Rectal smooth muscle tissue (tissue), 1 donor: ENCODE measurements around the gene MISP3.

Source experiments
- H3K27ac ChIP-seq: one replicate; pipeline ENCODE4 v1.7.0; 2013; ENCODE audit warnings: low read depth, low read length, inconsistent platforms
- H3K27me3 ChIP-seq: one replicate; pipeline ENCODE4 v1.7.0; 2013; ENCODE audit warnings: low read length; ENCODE audit not compliant: control insufficient read depth, insufficient read depth
- H3K36me3 ChIP-seq: one replicate; pipeline ENCODE4 v1.7.0; 2013; ENCODE audit warnings: low read length; ENCODE audit not compliant: control insufficient read depth, insufficient read depth
- H3K4me1 ChIP-seq: one replicate; pipeline ENCODE4 v1.7.0; 2013; ENCODE audit warnings: low read length; ENCODE audit not compliant: control insufficient read depth, insufficient read depth
- H3K4me3 ChIP-seq: one replicate; pipeline ENCODE4 v1.7.0; 2013; ENCODE audit warnings: low read length
- H3K9ac ChIP-seq: one replicate; pipeline ENCODE4 v1.7.0; 2013; ENCODE audit warnings: low read length

The MISP3 gene

GRCh38 chr19:14073261-14073924, 807 bp downstream of the MISP3 start:
- peak overlapping the region; percentile 76 for H3K9ac ChIP-seq

GRCh38 chr19:14073925-14074838, 1.6 kb downstream of the MISP3 start:
- H3K4me3 ChIP-seq = peak overlapping the region; percentile 95
- peak overlapping the region; percentile 76 for H3K9ac ChIP-seq
- H3K36me3 ChIP-seq = no peaks in the 10 kb centered on the region
- H3K4me1 ChIP-seq = peaks cover 8% of the 10 kb centered on the region
- H3K27me3 ChIP-seq = no peaks in the 10 kb centered on the region
- peak overlapping the region; percentile 78 for H3K27ac ChIP-seq

More at GRCh38 chr19:14073261-14073924, 807 bp downstream of the MISP3 start:
- H3K4me3 ChIP-seq = peak overlapping the region; percentile 95
- H3K36me3 ChIP-seq = no peaks in the 10 kb centered on the region
- H3K4me1 ChIP-seq = peaks cover 8% of the 10 kb centered on the region
- H3K27me3 ChIP-seq = no peaks in the 10 kb centered on the region
- H3K27ac ChIP-seq = peak overlapping the region; percentile 78

- Histone ChIP-seq H3K27ac (no peak overlapping the region), H3K4me1 (peaks cover 17% of the 10 kb centered on the region)
Measured at GRCh38 chr19:14078411-14078810, 5.8 kb downstream of the MISP3 start.

GRCh38 chr19:14080887-14081796, 8.6 kb downstream of the MISP3 start:
- no peaks in the 10 kb centered on the region for H3K27me3 ChIP-seq
- peak overlapping the region; percentile 90 for H3K27ac ChIP-seq
- peaks cover 10% of the 10 kb centered on the region for H3K4me1 ChIP-seq
- peak overlapping the region; percentile 95 for H3K9ac ChIP-seq
- peak overlapping the region; percentile 99 for H3K4me3 ChIP-seq
- H3K36me3 ChIP-seq = no peaks in the 10 kb centered on the region

More at GRCh38 chr19:14078411-14078810, 5.8 kb downstream of the MISP3 start:
- Histone ChIP-seq H3K4me3 (no peak overlapping the region), H3K27me3 (no peaks in the 10 kb centered on the region), H3K9ac (no peak overlapping the region), H3K36me3 (no peaks in the 10 kb centered on the region)

GRCh38 chr19:14081797-14082674, 9.4 kb downstream of the MISP3 start:
- H3K36me3 ChIP-seq = no peaks in the 10 kb centered on the region
- peak overlapping the region; percentile 99 for H3K4me3 ChIP-seq
- peak overlapping the region; percentile 90 for H3K27ac ChIP-seq
- H3K4me1 ChIP-seq = peaks cover 10% of the 10 kb centered on the region
- peak overlapping the region; percentile 95 for H3K9ac ChIP-seq
- H3K27me3 ChIP-seq = no peaks in the 10 kb centered on the region

- Histone ChIP-seq H3K9ac (no peak overlapping the region), H3K4me3 (peak overlapping the region; percentile 99), H3K36me3 (no peaks in the 10 kb centered on the region), H3K27me3 (no peaks in the 10 kb centered on the region), H3K27ac (no peak overlapping the region), H3K4me1 (peaks cover 10% of the 10 kb centered on the region)
Measured at GRCh38 chr19:14082675-14082960, 10.0 kb downstream of the MISP3 start.

- Histone ChIP-seq H3K9ac (no peak within 1 kb of the TSS), H3K4me3 (no peak within 1 kb of the TSS), H3K36me3 (no peaks in the 10 kb centered on the region), H3K4me1 (peaks cover 11% of the 10 kb centered on the region), H3K27ac (no peak within 1 kb of the TSS), H3K27me3 (no peaks in the 10 kb centered on the region)
Measured at GRCh38 chr19:14085309-14085995, 12.9 kb downstream of the MISP3 start, which contains the start of gene C19orf67. C19orf67 (minus strand) TSS chr19:14085783; CDS start chr19:14085627, 156 bp downstream.

- no peaks in the 10 kb centered on the region for H3K36me3 ChIP-seq
- H3K27me3 ChIP-seq = no peaks in the 10 kb centered on the region
- H3K27ac ChIP-seq = no peak overlapping the region
- H3K9ac ChIP-seq = no peak overlapping the region
- peaks cover 9% of the 10 kb centered on the region for H3K4me1 ChIP-seq
- no peak overlapping the region for H3K4me3 ChIP-seq
Measured at GRCh38 chr19:14086098-14086497, 13.5 kb downstream of the MISP3 start.

- H3K27me3 ChIP-seq = no peaks in the 10 kb centered on the region
- no peak overlapping the region for H3K27ac ChIP-seq
- H3K4me1 ChIP-seq = peaks cover 3% of the 10 kb centered on the region
- H3K36me3 ChIP-seq = no peaks in the 10 kb centered on the region
- H3K9ac ChIP-seq = no peak overlapping the region
- H3K4me3 ChIP-seq = peak overlapping the region; percentile 72
Measured at GRCh38 chr19:14088634-14089411, 16.2 kb downstream of the MISP3 start.

GRCh38 chr19:14089412-14089661, 16.8 kb downstream of the MISP3 start:
- Histone ChIP-seq H3K27ac (no peak overlapping the region), H3K4me1 (peaks cover 3% of the 10 kb centered on the region), H3K4me3 (peak overlapping the region; percentile 72), H3K9ac (no peak overlapping the region), H3K27me3 (no peaks in the 10 kb centered on the region), H3K36me3 (no peaks in the 10 kb centered on the region)
